Naive thymus-derived CD4-positive, alpha-beta T cell (primary cell): ENCODE data around the gene NR1I2. TPM values are rescaled to one million over a fixed set of nuclear protein-coding genes. Genes with fewer than 3 reads are reported as not detected.

ENCODE experiments used
- ATAC-seq: fragments of 150-1000 bp; cut with Tn5 transposase; 2 replicates; pipeline ENCODE4 v1.10.0; 2021; ENCODE audit warnings: mild to moderate bottlenecking, moderate library complexity
- CTCF ChIA-PET: fragments of 350-600 bp; sonication (Branson Sonifier 250); formaldehyde crosslinking; loops from one replicate; lab custom pipeline; 2021; ENCODE audit warnings: antibody characterized with exemption; lab: Charles Lee
- POLR2A ChIA-PET: fragments of 350-600 bp; sonication (Branson Sonifier 250); formaldehyde crosslinking; loops from one replicate; lab custom pipeline; 2021; ENCODE audit warnings: antibody characterized with exemption, inconsistent platforms; lab: Charles Lee
- DNase-seq, 9 donors: peaks; one replicate each; pipeline versions ENCODE4 v3.0.0 to v3.0.0-alpha.2; 2020 to 2022; ENCODE audit warnings: mixed read lengths in 1 of 9
- H3K27ac ChIP-seq: one replicate; pipeline ENCODE4 v1.7.0; 2013; ENCODE audit warnings: mild to moderate bottlenecking, low read depth, low read length, moderate library complexity
- H3K27me3 ChIP-seq, 2 donors: one replicate each; pipeline ENCODE4 v1.7.0; 2013; ENCODE audit warnings: low read length in 2 of 2, mild to moderate bottlenecking in 2 of 2, moderate library complexity in 2 of 2; ENCODE audit not compliant: control insufficient read depth in 2 of 2, insufficient read depth in 2 of 2
- H3K36me3 ChIP-seq, 3 experiments: 1 replicate in 2 of 3; 2 replicates in 1 of 3; pipeline ENCODE4 v1.7.0; 2013; ENCODE audit warnings: low read length in 3 of 3, mild to moderate bottlenecking in 3 of 3, moderate library complexity in 1 of 3; ENCODE audit not compliant: insufficient read depth in 3 of 3, control insufficient read depth in 2 of 3
- H3K4me1 ChIP-seq, 2 donors: one replicate each; pipeline ENCODE4 v1.7.0; 2013; ENCODE audit warnings: low read length in 2 of 2, mild to moderate bottlenecking in 2 of 2, moderate library complexity in 1 of 2; ENCODE audit not compliant: control insufficient read depth in 2 of 2, insufficient read depth in 2 of 2
- H3K4me3 ChIP-seq: 2 replicates; pipeline ENCODE4 v1.7.0; 2013; ENCODE audit warnings: mild to moderate bottlenecking, low read length
- H3K9me3 ChIP-seq, 3 experiments: 1 replicate in 2 of 3; 2 replicates in 1 of 3; pipeline ENCODE4 v1.7.0; 2013; ENCODE audit warnings: low read length in 3 of 3; ENCODE audit not compliant: control insufficient read depth in 2 of 3
- H3K27ac Mint-ChIP-seq, 9 donors: one replicate each; pipeline ENCODE4 v1.8.0; 2020 to 2022; ENCODE audit warnings: mixed read lengths in 9 of 9, mild to moderate bottlenecking in 8 of 9, moderate library complexity in 5 of 9, inconsistent platforms in 2 of 9
- H3K27me3 Mint-ChIP-seq, 5 donors: one replicate each; pipeline ENCODE4 v1.8.0; 2021 to 2022; ENCODE audit warnings: mixed read lengths in 5 of 5, mild to moderate bottlenecking in 1 of 5
- H3K36me3 Mint-ChIP-seq, 5 donors: one replicate each; pipeline ENCODE4 v1.8.0; 2020 to 2022; ENCODE audit warnings: mixed read lengths in 5 of 5, mild to moderate bottlenecking in 3 of 5, inconsistent platforms in 1 of 5
- H3K4me1 Mint-ChIP-seq, 7 donors: one replicate each; pipeline ENCODE4 v1.8.0; 2020 to 2022; ENCODE audit warnings: mixed read lengths in 7 of 7, mild to moderate bottlenecking in 3 of 7, inconsistent platforms in 1 of 7
- H3K4me3 Mint-ChIP-seq, 10 donors: one replicate each; pipeline ENCODE4 v1.8.0; 2020 to 2022; ENCODE audit warnings: mild to moderate bottlenecking in 10 of 10, mixed read lengths in 10 of 10, moderate library complexity in 6 of 10, inconsistent platforms in 2 of 10
- H3K9me3 Mint-ChIP-seq, 11 donors: one replicate each; pipeline ENCODE4 v1.8.0; 2020 to 2022; ENCODE audit warnings: mixed read lengths in 11 of 11, mild to moderate bottlenecking in 4 of 11, inconsistent platforms in 1 of 11, moderate library complexity in 1 of 11
- intact Hi-C, 2 donors: fragments of 100-400 bp; cut with micrococcal nuclease; formaldehyde crosslinking; loops; one replicate each; pipeline ENCODE4 v1.15.1; 2023
- polyA plus RNA-seq, 2 donors: library from polyadenylated mRNA; unstranded; fragments of 300-500 nt; fragmentation: Illumina TruSeq; gene quantifications; one replicate each; pipeline ENCODE4 v1.2.3, GENCODE V29; 2021
- total RNA-seq, 6 experiments: library from RNA in 5 of 6; stranded (reverse) in 5 of 6; gene quantifications; 1 replicate in 5 of 6; 2 replicates in 1 of 6; pipeline ENCODE4 v1.2.3 and lab custom pipeline; 2021 to 2026

NR1I2 gene
- total and polyA plus RNA-seq, 7 experiments from 2014 or later: 0.22 to 0.62 (median 0.43) TPM; not detected in 1

DNA sequence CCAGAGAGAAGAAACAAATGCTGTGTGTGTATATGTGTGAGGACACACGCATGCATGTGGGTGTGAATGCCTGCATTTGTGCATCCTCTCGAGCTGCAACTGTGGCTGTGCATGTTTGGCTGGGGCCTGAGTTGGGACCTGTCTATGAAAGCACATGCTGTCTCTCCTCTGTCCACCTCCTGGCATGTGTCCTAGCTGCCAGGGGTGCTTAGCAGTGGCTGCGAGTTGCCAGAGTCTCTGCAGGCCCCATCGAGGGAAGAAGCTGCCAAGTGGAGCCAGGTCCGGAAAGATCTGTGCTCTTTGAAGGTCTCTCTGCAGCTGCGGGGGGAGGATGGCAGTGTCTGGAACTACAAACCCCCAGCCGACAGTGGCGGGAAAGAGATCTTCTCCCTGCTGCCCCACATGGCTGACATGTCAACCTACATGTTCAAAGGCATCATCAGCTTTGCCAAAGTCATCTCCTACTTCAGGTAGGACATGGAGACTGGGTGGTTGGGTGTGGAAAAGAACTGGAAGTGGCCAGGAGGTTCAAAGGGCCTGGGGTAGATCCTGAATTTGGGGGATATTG is 30.7 kb downstream of the NR1I2 start:
- Mint-ChIP-seq H3K27me3 (no peaks in the 10 kb centered on the region), H3K9me3 (peaks cover 0 to 2% (median 0%) of the 10 kb centered on the region in 11 donors), H3K4me3 (no peak overlapping the region), H3K36me3 (no peaks in the 10 kb centered on the region), H3K27ac (no peak overlapping the region), H3K4me1 (peaks cover 0 to 13% (median 10%) of the 10 kb centered on the region in 7 donors)
- no peak overlapping the region for H3K27ac ChIP-seq
- intact Hi-C loops: loop anchor here in 1 of 2 donors (10.0 kb wide), 1 partner anchor 138 kb away; the partner anchor contains the start of gene COX17
- no peaks in the 10 kb centered on the region for H3K36me3 ChIP-seq
- ChIA-PET CTCF (no interaction called here), POLR2A (no interaction called here)
- no peak for ATAC-seq
- H3K27me3 ChIP-seq: no peaks in the 10 kb centered on the region
- H3K4me1 ChIP-seq: peaks cover 0 to 8% of the 10 kb centered on the region in 2 donors
- H3K4me3 ChIP-seq: no peak overlapping the region
- no peak for DNase-seq
- H3K9me3 ChIP-seq: no peaks in the 10 kb centered on the region

DNA sequence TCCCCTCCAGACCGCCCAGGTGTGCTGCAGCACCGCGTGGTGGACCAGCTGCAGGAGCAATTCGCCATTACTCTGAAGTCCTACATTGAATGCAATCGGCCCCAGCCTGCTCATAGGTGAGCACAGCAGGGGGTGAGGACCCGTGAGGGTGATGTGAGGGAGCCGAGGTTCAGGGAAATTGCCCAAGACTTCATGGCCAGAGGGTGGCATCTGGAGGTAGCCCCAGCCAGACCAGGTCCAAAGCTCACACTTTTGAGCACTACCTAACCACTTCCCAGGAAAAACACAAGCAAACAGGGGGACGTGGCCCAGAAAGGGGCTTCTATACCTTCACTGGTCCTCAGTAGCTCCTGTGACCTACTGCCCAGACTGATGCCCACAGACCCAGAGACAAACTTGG is 33.8 kb downstream of the NR1I2 start:
- peaks cover 0 to 2% (median 0%) of the 10 kb centered on the region in 11 donors for H3K9me3 Mint-ChIP-seq
- intact Hi-C loops: loop anchor here in 1 of 2 donors (10.0 kb wide), 1 partner anchor 141 kb away; the partner anchor contains the start of gene COX17
- ChIA-PET CTCF (no interaction called here), POLR2A (no interaction called here)
- no peak overlapping the region for H3K4me3 Mint-ChIP-seq
- Histone ChIP-seq H3K27ac (no peak overlapping the region), H3K36me3 (no peaks in the 10 kb centered on the region), H3K4me3 (no peak overlapping the region), H3K27me3 (no peaks in the 10 kb centered on the region), H3K9me3 (no peaks in the 10 kb centered on the region), H3K4me1 (peaks cover 0 to 1% of the 10 kb centered on the region in 2 donors)
- H3K27ac Mint-ChIP-seq: no peak overlapping the region
- DNase-seq (no peak), ATAC-seq (no peak)
- H3K36me3 Mint-ChIP-seq: no peaks in the 10 kb centered on the region
- H3K27me3 Mint-ChIP-seq: no peaks in the 10 kb centered on the region
- H3K4me1 Mint-ChIP-seq: peaks cover 0 to 3% (median under 1%) of the 10 kb centered on the region in 7 donors

DNA sequence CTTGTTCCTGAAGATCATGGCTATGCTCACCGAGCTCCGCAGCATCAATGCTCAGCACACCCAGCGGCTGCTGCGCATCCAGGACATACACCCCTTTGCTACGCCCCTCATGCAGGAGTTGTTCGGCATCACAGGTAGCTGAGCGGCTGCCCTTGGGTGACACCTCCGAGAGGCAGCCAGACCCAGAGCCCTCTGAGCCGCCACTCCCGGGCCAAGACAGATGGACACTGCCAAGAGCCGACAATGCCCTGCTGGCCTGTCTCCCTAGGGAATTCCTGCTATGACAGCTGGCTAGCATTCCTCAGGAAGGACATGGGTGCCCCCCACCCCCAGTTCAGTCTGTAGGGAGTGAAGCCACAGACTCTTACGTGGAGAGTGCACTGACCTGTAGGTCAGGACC is 35.2 kb downstream of the NR1I2 start:
- Mint-ChIP-seq H3K36me3 (no peaks in the 10 kb centered on the region), H3K4me3 (no peak overlapping the region), H3K9me3 (peaks cover 0 to 1% (median 0%) of the 10 kb centered on the region in 11 donors), H3K27ac (no peak overlapping the region), H3K4me1 (peaks cover 0 to 6% (median 0%) of the 10 kb centered on the region in 7 donors), H3K27me3 (no peaks in the 10 kb centered on the region)
- DNase-seq (no peak), ATAC-seq (no peak)
- Histone ChIP-seq H3K4me1 (no peaks in the 10 kb centered on the region), H3K9me3 (no peaks in the 10 kb centered on the region), H3K36me3 (no peaks in the 10 kb centered on the region), H3K27ac (no peak overlapping the region), H3K4me3 (no peak overlapping the region), H3K27me3 (no peaks in the 10 kb centered on the region)
- CTCF ChIA-PET: no interaction called here
- POLR2A ChIA-PET: no interaction called here
- intact Hi-C loops: loop anchor here in 1 of 2 donors (10.0 kb wide), 1 partner anchor 142 kb away; the partner anchor contains the start of gene COX17

DNA sequence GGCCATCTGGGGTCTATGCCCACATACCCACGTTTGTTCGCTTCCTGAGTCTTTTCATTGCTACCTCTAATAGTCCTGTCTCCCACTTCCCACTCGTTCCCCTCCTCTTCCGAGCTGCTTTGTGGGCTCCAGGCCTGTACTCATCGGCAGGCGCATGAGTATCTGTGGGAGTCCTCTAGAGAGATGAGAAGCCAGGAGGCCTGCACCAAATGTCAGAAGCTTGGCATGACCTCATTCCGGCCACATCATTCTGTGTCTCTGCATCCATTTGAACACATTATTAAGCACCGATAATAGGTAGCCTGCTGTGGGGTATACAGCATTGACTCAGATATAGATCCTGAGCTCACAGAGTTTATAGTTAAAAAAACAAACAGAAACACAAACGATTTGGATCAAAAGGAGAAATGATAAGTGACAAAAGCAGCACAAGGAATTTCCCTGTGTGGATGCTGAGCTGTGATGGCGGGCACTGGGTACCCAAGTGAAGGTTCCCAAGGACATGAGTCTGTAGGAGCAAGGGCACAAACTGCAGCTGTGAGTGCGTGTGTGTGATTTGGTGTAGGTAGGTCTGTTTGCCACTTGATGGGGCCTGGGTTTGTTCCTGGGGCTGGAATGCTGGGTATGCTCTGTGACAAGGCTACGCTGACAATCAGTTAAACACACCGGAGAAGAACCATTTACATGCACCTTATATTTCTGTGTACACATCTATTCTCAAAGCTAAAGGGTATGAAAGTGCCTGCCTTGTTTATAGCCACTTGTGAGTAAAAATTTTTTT is 35.9 kb downstream of the NR1I2 start:
- no peaks in the 10 kb centered on the region for H3K27me3 ChIP-seq
- intact Hi-C loops: loop anchor here in 1 of 2 donors (10.0 kb wide), 1 partner anchor 143 kb away; the partner anchor contains the start of gene COX17
- CTCF ChIA-PET: no interaction called here
- H3K4me3 ChIP-seq: no peak overlapping the region
- Mint-ChIP-seq H3K36me3 (no peaks in the 10 kb centered on the region), H3K9me3 (no peaks in the 10 kb centered on the region), H3K4me3 (no peak overlapping the region), H3K27ac (no peak overlapping the region), H3K4me1 (peaks cover 0 to 6% (median 0%) of the 10 kb centered on the region in 7 donors), H3K27me3 (no peaks in the 10 kb centered on the region)
- POLR2A ChIA-PET: no interaction called here
- DNase-seq (no peak), ATAC-seq (no peak)
- H3K4me1 ChIP-seq: no peaks in the 10 kb centered on the region
- H3K36me3 ChIP-seq: no peaks in the 10 kb centered on the region
- H3K9me3 ChIP-seq: no peaks in the 10 kb centered on the region
- H3K27ac ChIP-seq: no peak overlapping the region

DNA sequence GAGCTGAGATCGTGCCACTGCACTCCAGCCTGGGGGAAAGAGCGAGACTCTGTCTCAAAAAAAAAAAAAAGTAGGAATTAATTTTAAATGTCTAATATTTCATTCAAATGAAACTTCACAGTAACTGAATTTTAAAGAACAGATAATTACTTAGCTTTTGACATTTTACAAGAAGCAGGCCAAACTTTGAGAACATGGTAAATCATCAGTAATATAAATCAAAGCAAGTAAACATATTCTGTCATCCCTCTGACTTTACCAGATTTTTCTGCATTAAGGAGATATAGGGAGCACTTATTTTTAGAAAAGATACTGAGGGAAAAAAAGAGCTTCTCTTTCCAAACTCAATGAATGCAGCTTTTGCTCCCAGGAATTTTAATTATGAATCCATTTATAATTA is 37.0 kb downstream of the NR1I2 start:
- Histone ChIP-seq H3K4me1 (no peaks in the 10 kb centered on the region), H3K27me3 (no peaks in the 10 kb centered on the region), H3K36me3 (no peaks in the 10 kb centered on the region), H3K27ac (no peak overlapping the region), H3K4me3 (no peak overlapping the region), H3K9me3 (no peaks in the 10 kb centered on the region)
- Mint-ChIP-seq H3K9me3 (no peaks in the 10 kb centered on the region), H3K27me3 (no peaks in the 10 kb centered on the region), H3K36me3 (no peaks in the 10 kb centered on the region), H3K4me3 (no peak overlapping the region), H3K4me1 (peaks cover 0 to 9% (median 4%) of the 10 kb centered on the region in 7 donors), H3K27ac (no peak overlapping the region)
- DNase-seq: no peak
- CTCF ChIA-PET: interaction anchor here (0.6 kb wide), 1 partner anchor 13 kb away, joined by 3 read pairs; no protein-coding TSS in a partner anchor
- ATAC-seq: no peak
- POLR2A ChIA-PET: no interaction called here
- intact Hi-C loops: loop anchor here in 1 of 2 donors (10.0 kb wide), 1 partner anchor 144 kb away; the partner anchor contains the start of gene COX17

DNA sequence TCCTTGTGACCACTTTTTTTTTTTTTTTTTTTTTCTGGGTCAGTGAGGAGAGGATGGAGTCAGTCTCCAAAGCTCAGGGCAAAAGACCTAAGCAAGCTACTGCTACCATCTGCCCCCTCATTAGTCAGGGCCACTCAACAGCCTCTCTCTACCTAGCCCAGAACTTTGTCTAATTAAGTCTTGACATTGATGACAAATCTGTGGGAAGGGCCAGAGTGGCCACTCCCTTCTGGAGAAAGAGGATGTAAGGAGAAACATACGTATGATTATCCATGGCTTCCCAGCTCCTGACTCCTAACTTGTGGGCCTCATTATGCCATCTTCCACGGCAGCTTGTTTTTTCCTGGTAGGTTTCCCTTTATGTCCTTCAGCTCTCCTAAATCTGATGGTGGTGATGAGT is 37.9 kb downstream of the NR1I2 start:
- peaks cover 0 to 9% (median 4%) of the 10 kb centered on the region in 7 donors for H3K4me1 Mint-ChIP-seq
- intact Hi-C loops: loop anchor here (2.0 to 10.0 kb wide), 4 partner anchors 145 to 597 kb away; partner anchors contain the start of genes GSK3B (in 2 of the 2) and COX17 (in 1 of the 2)
- H3K27me3 Mint-ChIP-seq: no peaks in the 10 kb centered on the region
- Histone ChIP-seq H3K36me3 (no peaks in the 10 kb centered on the region), H3K9me3 (no peaks in the 10 kb centered on the region), H3K27me3 (no peaks in the 10 kb centered on the region), H3K4me3 (no peak overlapping the region), H3K27ac (no peak overlapping the region), H3K4me1 (no peaks in the 10 kb centered on the region)
- H3K9me3 Mint-ChIP-seq: no peaks in the 10 kb centered on the region
- ATAC-seq: no peak
- CTCF ChIA-PET: interaction anchor here (0.5 to 1.1 kb wide), 2 partner anchors 9 to 329 kb away, joined by 3 to 4 read pairs; no protein-coding TSS in a partner anchor
- peaks cover 0 to 2% (median 0%) of the 10 kb centered on the region in 5 donors for H3K36me3 Mint-ChIP-seq
- POLR2A ChIA-PET: interaction anchor here (0.8 kb wide), 1 partner anchor 12 kb away, joined by 3 read pairs; no protein-coding TSS in a partner anchor
- no peak for DNase-seq
- no peak overlapping the region for H3K4me3 Mint-ChIP-seq
- H3K27ac Mint-ChIP-seq: no peak overlapping the region
